Measurements from ENCODE around the gene SCN2B. TPM values are rescaled to one million over a fixed set of nuclear protein-coding genes. Genes with fewer than 3 reads are reported as not detected.

The SCN2B gene
- total and polyA plus RNA-seq, 2 of the 13 experiments (the other 11 are each of a cell fraction or from before 2014, with no cell fraction given), result 0.01 to 0.02 TPM

- peak; percentile 89 for TF ChIP-seq ZBED4 (CRISPR knock-in tag; IDR thresholded peaks at IDR 0.05; ENCODE audit: borderline replicate concordance)
- TF ChIP-seq, protein P1, sequence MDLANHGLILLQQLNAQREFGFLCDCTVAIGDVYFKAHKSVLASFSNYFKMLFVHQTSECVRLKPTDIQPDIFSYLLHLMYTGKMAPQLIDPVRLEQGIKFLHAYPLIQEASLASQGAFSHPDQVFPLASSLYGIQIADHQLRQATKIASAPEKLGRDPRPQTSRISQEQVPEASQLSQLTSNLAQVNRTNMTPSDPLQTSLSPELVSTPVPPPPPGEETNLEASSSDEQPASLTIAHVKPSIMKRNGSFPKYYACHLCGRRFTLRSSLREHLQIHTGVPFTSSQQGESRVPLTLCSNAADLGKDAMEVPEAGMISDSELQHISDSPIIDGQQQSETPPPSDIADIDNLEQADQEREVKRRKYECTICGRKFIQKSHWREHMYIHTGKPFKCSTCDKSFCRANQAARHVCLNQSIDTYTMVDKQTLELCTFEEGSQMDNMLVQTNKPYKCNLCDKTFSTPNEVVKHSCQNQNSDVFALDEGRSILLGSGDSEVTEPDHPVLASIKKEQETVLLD (CRISPR knock-in tag; IDR thresholded peaks at IDR 0.05; ENCODE audit: low read depth), result no peak
- TF ChIP-seq, protein P2, sequence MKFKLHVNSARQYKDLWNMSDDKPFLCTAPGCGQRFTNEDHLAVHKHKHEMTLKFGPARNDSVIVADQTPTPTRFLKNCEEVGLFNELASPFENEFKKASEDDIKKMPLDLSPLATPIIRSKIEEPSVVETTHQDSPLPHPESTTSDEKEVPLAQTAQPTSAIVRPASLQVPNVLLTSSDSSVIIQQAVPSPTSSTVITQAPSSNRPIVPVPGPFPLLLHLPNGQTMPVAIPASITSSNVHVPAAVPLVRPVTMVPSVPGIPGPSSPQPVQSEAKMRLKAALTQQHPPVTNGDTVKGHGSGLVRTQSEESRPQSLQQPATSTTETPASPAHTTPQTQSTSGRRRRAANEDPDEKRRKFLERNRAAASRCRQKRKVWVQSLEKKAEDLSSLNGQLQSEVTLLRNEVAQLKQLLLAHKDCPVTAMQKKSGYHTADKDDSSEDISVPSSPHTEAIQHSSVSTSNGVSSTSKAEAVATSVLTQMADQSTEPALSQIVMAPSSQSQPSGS (CRISPR knock-in tag; IDR thresholded peaks at IDR 0.05), result peak; percentile 89
- no peak; the same call in 1 of the 2 replicates for TF ChIP-seq KMT2B (CRISPR knock-in tag; IDR thresholded peaks at IDR 0.05)
- peak; percentile 78; the same call in 1 of the 2 replicates for TF ChIP-seq NKX3-1 (CRISPR knock-in tag; IDR thresholded peaks at IDR 0.05)
- peak; percentile 74 for TF ChIP-seq MYC (CRISPR knock-in tag; IDR thresholded peaks at IDR 0.05; ENCODE audit: borderline replicate concordance)
- TF ChIP-seq HOXA5 (CRISPR knock-in tag; IDR thresholded peaks at IDR 0.05), result 0 out of 2 replicates have a peak, but pooled peaks have one; percentile 60
- peak; percentile 92; the same call in 1 of the 2 replicates for TF ChIP-seq ZBTB7A (CRISPR knock-in tag; IDR thresholded peaks at IDR 0.05)
- TF ChIP-seq DMAP1 (CRISPR knock-in tag; IDR thresholded peaks at IDR 0.05), result peak; percentile 54; the same call in 1 of the 2 replicates
- TF ChIP-seq, protein P3, sequence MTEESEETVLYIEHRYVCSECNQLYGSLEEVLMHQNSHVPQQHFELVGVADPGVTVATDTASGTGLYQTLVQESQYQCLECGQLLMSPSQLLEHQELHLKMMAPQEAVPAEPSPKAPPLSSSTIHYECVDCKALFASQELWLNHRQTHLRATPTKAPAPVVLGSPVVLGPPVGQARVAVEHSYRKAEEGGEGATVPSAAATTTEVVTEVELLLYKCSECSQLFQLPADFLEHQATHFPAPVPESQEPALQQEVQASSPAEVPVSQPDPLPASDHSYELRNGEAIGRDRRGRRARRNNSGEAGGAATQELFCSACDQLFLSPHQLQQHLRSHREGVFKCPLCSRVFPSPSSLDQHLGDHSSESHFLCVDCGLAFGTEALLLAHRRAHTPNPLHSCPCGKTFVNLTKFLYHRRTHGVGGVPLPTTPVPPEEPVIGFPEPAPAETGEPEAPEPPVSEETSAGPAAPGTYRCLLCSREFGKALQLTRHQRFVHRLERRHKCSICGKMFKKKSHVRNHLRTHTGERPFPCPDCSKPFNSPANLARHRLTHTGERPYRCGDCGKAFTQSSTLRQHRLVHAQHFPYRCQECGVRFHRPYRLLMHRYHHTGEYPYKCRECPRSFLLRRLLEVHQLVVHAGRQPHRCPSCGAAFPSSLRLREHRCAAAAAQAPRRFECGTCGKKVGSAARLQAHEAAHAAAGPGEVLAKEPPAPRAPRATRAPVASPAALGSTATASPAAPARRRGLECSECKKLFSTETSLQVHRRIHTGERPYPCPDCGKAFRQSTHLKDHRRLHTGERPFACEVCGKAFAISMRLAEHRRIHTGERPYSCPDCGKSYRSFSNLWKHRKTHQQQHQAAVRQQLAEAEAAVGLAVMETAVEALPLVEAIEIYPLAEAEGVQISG (CRISPR knock-in tag; IDR thresholded peaks at IDR 0.05), result peak; percentile 86
- TF ChIP-seq ZBTB20 (CRISPR knock-in tag; IDR thresholded peaks at IDR 0.05; ENCODE audit: borderline replicate concordance, low read depth), result peak; percentile 96
- peak; percentile 74 for TF ChIP-seq CCAR2 (optimal IDR thresholded peaks at IDR 0.05; ENCODE audit: low read depth, low read length)
- no peak for TF ChIP-seq SRSF1 (optimal IDR thresholded peaks at IDR 0.05; ENCODE audit: low read depth, low read length)
- peak; percentile 24; the same call in 1 of the 2 replicates for TF ChIP-seq HHEX (CRISPR knock-in tag; IDR thresholded peaks at IDR 0.05)
- peak; percentile 99 for TF ChIP-seq ZBTB34 (CRISPR knock-in tag; IDR thresholded peaks at IDR 0.05)
- TF ChIP-seq, protein P4, sequence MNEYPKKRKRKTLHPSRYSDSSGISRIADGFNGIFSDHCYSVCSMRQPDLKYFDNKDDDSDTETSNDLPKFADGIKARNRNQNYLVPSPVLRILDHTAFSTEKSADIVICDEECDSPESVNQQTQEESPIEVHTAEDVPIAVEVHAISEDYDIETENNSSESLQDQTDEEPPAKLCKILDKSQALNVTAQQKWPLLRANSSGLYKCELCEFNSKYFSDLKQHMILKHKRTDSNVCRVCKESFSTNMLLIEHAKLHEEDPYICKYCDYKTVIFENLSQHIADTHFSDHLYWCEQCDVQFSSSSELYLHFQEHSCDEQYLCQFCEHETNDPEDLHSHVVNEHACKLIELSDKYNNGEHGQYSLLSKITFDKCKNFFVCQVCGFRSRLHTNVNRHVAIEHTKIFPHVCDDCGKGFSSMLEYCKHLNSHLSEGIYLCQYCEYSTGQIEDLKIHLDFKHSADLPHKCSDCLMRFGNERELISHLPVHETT (CRISPR knock-in tag; conservative IDR thresholded peaks at IDR 0.05), result peak; percentile 69; the same call in 1 of the 2 replicates
Measured at GRCh38 chr11:118212131-118212725, 35.8 kb upstream of the SCN2B start (continued).
